SK-N-SH (cell line): ENCODE measurements around the gene TAS2R19. TPM values are rescaled to one million over a fixed set of nuclear protein-coding genes. Genes with fewer than 3 reads are reported as not detected.

ENCODE experiments used
- CTCF ChIA-PET: fragments of 300-600, 350-600 bp; formaldehyde crosslinking; extraction: SDS; loops from one replicate; lab custom pipeline; 2021; lab: Yijun Ruan, JAX
- POLR2A ChIA-PET: fragments of 350-600 bp; sonication (Branson Sonifier 250); formaldehyde crosslinking; extraction: SDS; loops from one replicate; lab custom pipeline; 2020; ENCODE audit warnings: antibody characterized with exemption, inconsistent platforms; lab: Yijun Ruan, JAX
- DNase-seq: peaks from one replicate; pipeline ENCODE4 v3.0.0; 2012
- H2AFZ ChIP-seq: fragments of 200-600 bp; sonication (generic); 2 replicates; pipeline ENCODE4 v1.8.1; 2016; ENCODE audit warnings: antibody characterized with exemption, mild to moderate bottlenecking, low read depth
- H3F3A ChIP-seq: fragments of 200-600 bp; sonication (generic); replicated peaks from 2 replicates; pipeline ENCODE3; 2016; ENCODE audit warnings: antibody characterized with exemption, mild to moderate bottlenecking; ENCODE audit not compliant: insufficient read depth
- H3K27ac ChIP-seq, 2 experiments: fragments of 200-500 bp in 1 of 2; fragments of 200-600 bp in 1 of 2; sonication (Bioruptor generic) in 1 of 2; sonication (generic), shearing (Covaris generic) in 1 of 2; 2 replicates each; pipeline versions ENCODE4 v1.5.1 to v1.6.1; 2014 to 2016; ENCODE audit warnings: low read depth in 2 of 2, inconsistent platforms in 1 of 2, low read length in 1 of 2, mild to moderate bottlenecking in 1 of 2, mixed read lengths in 1 of 2
- H3K27me3 ChIP-seq: fragments of 200-600 bp; sonication (generic), shearing (Covaris generic); 2 replicates; pipeline ENCODE4 v1.6.1; 2016; ENCODE audit warnings: mixed run types; ENCODE audit not compliant: insufficient read depth
- H3K36me3 ChIP-seq, 2 experiments: fragments of 200-500 bp in 1 of 2; fragments of 200-600 bp in 1 of 2; sonication (Bioruptor generic) in 1 of 2; sonication (generic) in 1 of 2; replicated peaks in 1 of 2; 2 replicates each; pipeline versions ENCODE3 to v1.5.1; 2014 to 2016; ENCODE audit warnings: low read length in 1 of 2, mild to moderate bottlenecking in 1 of 2; ENCODE audit not compliant: insufficient read depth in 2 of 2, control insufficient read depth in 1 of 2
- H3K4me1 ChIP-seq, 2 experiments: fragments of 200-500 bp in 1 of 2; fragments of 200-600 bp in 1 of 2; sonication (Bioruptor generic) in 1 of 2; sonication (generic), shearing (Covaris generic) in 1 of 2; 2 replicates each; pipeline versions ENCODE4 v1.5.1 to v1.6.1; 2014 to 2016; ENCODE audit warnings: low read depth in 1 of 2, low read length in 1 of 2, mixed run types in 1 of 2; ENCODE audit not compliant: insufficient read depth in 2 of 2, control insufficient read depth in 1 of 2
- H3K4me2 ChIP-seq: fragments of 200-600 bp; sonication (generic), shearing (Covaris generic); 2 replicates; pipeline ENCODE4 v1.6.1; 2017; ENCODE audit warnings: mixed run types
- H3K4me3 ChIP-seq, 2 experiments: fragments of 200-500 bp in 1 of 2; fragments of 200-600 bp in 1 of 2; sonication (Bioruptor generic) in 1 of 2; sonication (generic), shearing (Covaris generic) in 1 of 2; 2 replicates each; pipeline versions ENCODE4 v1.5.1 to v1.8.1; 2014 to 2016; ENCODE audit warnings: low read depth in 2 of 2, inconsistent platforms in 1 of 2, low read length in 1 of 2, mild to moderate bottlenecking in 1 of 2, mixed read lengths in 1 of 2, moderate library complexity in 1 of 2
- H3K79me2 ChIP-seq: fragments of 200-600 bp; sonication (generic); 2 replicates; pipeline ENCODE4 v1.8.1; 2017; ENCODE audit warnings: mild to moderate bottlenecking; ENCODE audit not compliant: insufficient read depth
- H3K9ac ChIP-seq: fragments of 200-600 bp; sonication (generic); 2 replicates; pipeline ENCODE4 v1.6.1; 2017; ENCODE audit warnings: mixed run types
- H3K9me2 ChIP-seq: fragments of 200-600 bp; sonication (generic); 2 replicates; pipeline ENCODE4 v1.6.1; 2017; ENCODE audit warnings: mixed run types
- H3K9me3 ChIP-seq: fragments of 200-600 bp; sonication (generic); 2 replicates; pipeline ENCODE4 v1.6.1; 2017; ENCODE audit warnings: mixed run types, mild to moderate bottlenecking, moderate library complexity
- H4K20me1 ChIP-seq: fragments of 200-600 bp; sonication (generic); 2 replicates; pipeline ENCODE4 v1.6.1; 2017; ENCODE audit warnings: mild to moderate bottlenecking, mixed run types; ENCODE audit not compliant: insufficient read depth
- EP300 ChIP-seq, 2 experiments: IDR thresholded peaks; 2 replicates each; pipeline versions ENCODE4 v1.4.0 to v1.6.1; 2012; ENCODE audit warnings: borderline replicate concordance in 1 of 2, low read depth in 1 of 2, low read length in 1 of 2
- FOSL2 ChIP-seq: IDR thresholded peaks from 2 replicates; pipeline ENCODE4 v1.4.0; 2012; ENCODE audit warnings: low read depth, mild to moderate bottlenecking, moderate library complexity, borderline replicate concordance
- JUND ChIP-seq: IDR thresholded peaks from 2 replicates; pipeline ENCODE4 v1.4.0; 2012
- MXI1 ChIP-seq: IDR thresholded peaks from 2 replicates; pipeline ENCODE4 v1.6.1; 2012; ENCODE audit warnings: mild to moderate bottlenecking, low read depth, low read length, improper control_type of control experiment
- RAD21 ChIP-seq: IDR thresholded peaks from 2 replicates; pipeline ENCODE4 v1.6.1; 2012; ENCODE audit warnings: mild to moderate bottlenecking, low read length
- RFX5 ChIP-seq: IDR thresholded peaks from 2 replicates; pipeline ENCODE4 v1.6.1; 2012; ENCODE audit warnings: mild to moderate bottlenecking, improper control_type of control experiment, low read length
- SIN3A ChIP-seq: IDR thresholded peaks from 2 replicates; pipeline ENCODE4 v1.6.1; 2012; ENCODE audit warnings: low read depth, mild to moderate bottlenecking, low read length, moderate library complexity, borderline replicate concordance
- TAF1 ChIP-seq: IDR thresholded peaks from 2 replicates; pipeline ENCODE4 v1.6.1; 2012; ENCODE audit warnings: low read depth, mild to moderate bottlenecking, low read length, moderate library complexity, borderline replicate concordance
- TEAD4 ChIP-seq: IDR thresholded peaks from 2 replicates; pipeline ENCODE4 v1.4.0; 2012; ENCODE audit warnings: mild to moderate bottlenecking, borderline replicate concordance; ENCODE audit not compliant: insufficient read depth
- WGBS: methylation state at CpG from one replicate; pipeline ENCODE4 v1.1.6; 2017; ENCODE audit warnings: low lambda C conversion rate; 5-methylcytosine and 5-hydroxymethylcytosine counted together
- polyA plus RNA-seq, 3 experiments: library from polyadenylated mRNA; depleted of rRNA; stranded (reverse); fragments of >200 nt; gene quantifications; 2 replicates each; pipeline ENCODE4 v1.2.3, GENCODE V29; 2012
- TF ChIP-seq, protein P1 (sequence below): fragments of 150-350 bp; IDR thresholded peaks from 2 replicates; pipeline ENCODE4 v1.6.1; 2016; ENCODE audit warnings: mild to moderate bottlenecking, low read depth, low read length
- TF ChIP-seq, protein P2 (sequence below): fragments of 150-350 bp; IDR thresholded peaks from 2 replicates; pipeline ENCODE4 v1.6.1; 2017; ENCODE audit warnings: antibody characterized with exemption, low read length, low read depth, borderline replicate concordance
- TF ChIP-seq, protein P3 (sequence below): IDR thresholded peaks from 2 replicates; pipeline ENCODE4; 2012
- TF ChIP-seq, protein P4 (sequence below): IDR thresholded peaks from 2 replicates; pipeline ENCODE4 v1.4.0; 2012; ENCODE audit warnings: low read depth, borderline replicate concordance
- TF ChIP-seq, protein P5 (sequence below): IDR thresholded peaks from 2 replicates; pipeline ENCODE4 v1.4.0; 2012; ENCODE audit warnings: low read depth
- TF ChIP-seq, protein P6 (sequence below): IDR thresholded peaks from 2 replicates; pipeline ENCODE4 v1.4.0; 2012; ENCODE audit warnings: low read depth, borderline replicate concordance

Gene TAS2R19
- polyA plus RNA-seq, 1 of the 3 experiments (the other 2 are of a cell fraction), result 0.15 TPM

DNA sequence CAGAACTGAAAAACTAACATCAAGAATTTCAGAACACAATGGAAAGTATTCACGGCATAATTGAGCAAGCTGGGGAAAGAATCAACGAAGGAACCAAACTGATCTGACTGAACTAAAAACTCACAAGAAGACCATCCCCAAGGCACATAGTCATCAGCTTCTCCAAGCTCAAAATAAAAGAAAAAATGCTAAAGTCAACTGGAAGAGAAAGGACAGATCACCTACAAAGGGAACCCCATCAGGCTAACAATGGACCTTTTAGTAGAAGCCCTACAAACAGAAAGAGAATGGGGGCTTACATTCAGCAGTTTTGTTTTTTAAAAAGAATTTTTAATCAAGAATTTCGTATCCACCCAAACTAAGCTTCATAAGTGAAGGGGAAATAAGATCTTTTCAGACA, 47.5 kb downstream of the TAS2R19 start:
- Histone ChIP-seq H3K36me3 (peaks cover 0 to 3% of the 10 kb centered on the region in 2 experiments), H3K9ac (no peak overlapping the region), H3K79me2 (peaks cover 29% of the 10 kb centered on the region; the same call in 1 of the 2 replicates), H3K9me3 (no peaks in the 10 kb centered on the region), H3F3A (no peaks in the 10 kb centered on the region), H3K9me2 (no peaks in the 10 kb centered on the region), H3K4me2 (no peak overlapping the region), H3K4me1 (no peaks in the 10 kb centered on the region), H3K27me3 (no peaks in the 10 kb centered on the region), H4K20me1 (peaks cover 3% of the 10 kb centered on the region; the same call in 1 of the 2 replicates), H2AFZ (no peak overlapping the region), H3K4me3 (no peak overlapping the region), H3K27ac (no peak overlapping the region)
- DNase-seq, result no peak
- POLR2A ChIA-PET, result no interaction called here
- CTCF ChIA-PET, result no interaction called here
- 91% methylated on average over 3 of the region's 3 CpGs for WGBS
- TF ChIP-seq, protein P1, sequence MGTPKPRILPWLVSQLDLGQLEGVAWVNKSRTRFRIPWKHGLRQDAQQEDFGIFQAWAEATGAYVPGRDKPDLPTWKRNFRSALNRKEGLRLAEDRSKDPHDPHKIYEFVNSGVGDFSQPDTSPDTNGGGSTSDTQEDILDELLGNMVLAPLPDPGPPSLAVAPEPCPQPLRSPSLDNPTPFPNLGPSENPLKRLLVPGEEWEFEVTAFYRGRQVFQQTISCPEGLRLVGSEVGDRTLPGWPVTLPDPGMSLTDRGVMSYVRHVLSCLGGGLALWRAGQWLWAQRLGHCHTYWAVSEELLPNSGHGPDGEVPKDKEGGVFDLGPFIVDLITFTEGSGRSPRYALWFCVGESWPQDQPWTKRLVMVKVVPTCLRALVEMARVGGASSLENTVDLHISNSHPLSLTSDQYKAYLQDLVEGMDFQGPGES, result no peak
- TF ChIP-seq, protein P2, sequence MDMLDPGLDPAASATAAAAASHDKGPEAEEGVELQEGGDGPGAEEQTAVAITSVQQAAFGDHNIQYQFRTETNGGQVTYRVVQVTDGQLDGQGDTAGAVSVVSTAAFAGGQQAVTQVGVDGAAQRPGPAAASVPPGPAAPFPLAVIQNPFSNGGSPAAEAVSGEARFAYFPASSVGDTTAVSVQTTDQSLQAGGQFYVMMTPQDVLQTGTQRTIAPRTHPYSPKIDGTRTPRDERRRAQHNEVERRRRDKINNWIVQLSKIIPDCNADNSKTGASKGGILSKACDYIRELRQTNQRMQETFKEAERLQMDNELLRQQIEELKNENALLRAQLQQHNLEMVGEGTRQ, result no peak
- no peak for TF ChIP-seq JUND
- TF ChIP-seq, protein P3, sequence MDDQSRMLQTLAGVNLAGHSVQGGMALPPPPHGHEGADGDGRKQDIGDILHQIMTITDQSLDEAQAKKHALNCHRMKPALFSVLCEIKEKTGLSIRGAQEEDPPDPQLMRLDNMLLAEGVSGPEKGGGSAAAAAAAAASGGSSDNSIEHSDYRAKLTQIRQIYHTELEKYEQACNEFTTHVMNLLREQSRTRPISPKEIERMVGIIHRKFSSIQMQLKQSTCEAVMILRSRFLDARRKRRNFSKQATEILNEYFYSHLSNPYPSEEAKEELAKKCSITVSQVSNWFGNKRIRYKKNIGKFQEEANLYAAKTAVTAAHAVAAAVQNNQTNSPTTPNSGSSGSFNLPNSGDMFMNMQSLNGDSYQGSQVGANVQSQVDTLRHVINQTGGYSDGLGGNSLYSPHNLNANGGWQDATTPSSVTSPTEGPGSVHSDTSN, result no peak
- no peak for TF ChIP-seq FOSL2
- TF ChIP-seq TEAD4, result no peak
- TF ChIP-seq TAF1, result no peak
- no peak for TF ChIP-seq RAD21
- no peak for TF ChIP-seq RFX5
- TF ChIP-seq, protein P4, sequence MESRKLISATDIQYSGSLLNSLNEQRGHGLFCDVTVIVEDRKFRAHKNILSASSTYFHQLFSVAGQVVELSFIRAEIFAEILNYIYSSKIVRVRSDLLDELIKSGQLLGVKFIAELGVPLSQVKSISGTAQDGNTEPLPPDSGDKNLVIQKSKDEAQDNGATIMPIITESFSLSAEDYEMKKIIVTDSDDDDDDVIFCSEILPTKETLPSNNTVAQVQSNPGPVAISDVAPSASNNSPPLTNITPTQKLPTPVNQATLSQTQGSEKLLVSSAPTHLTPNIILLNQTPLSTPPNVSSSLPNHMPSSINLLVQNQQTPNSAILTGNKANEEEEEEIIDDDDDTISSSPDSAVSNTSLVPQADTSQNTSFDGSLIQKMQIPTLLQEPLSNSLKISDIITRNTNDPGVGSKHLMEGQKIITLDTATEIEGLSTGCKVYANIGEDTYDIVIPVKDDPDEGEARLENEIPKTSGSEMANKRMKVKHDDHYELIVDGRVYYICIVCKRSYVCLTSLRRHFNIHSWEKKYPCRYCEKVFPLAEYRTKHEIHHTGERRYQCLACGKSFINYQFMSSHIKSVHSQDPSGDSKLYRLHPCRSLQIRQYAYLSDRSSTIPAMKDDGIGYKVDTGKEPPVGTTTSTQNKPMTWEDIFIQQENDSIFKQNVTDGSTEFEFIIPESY, result no peak
- TF ChIP-seq SIN3A, result no peak
- TF ChIP-seq EP300 (IDR thresholded peaks at IDR 0.05; ENCODE audit: borderline replicate concordance in 1 of 2, low read depth in 1 of 2, low read length in 1 of 2), result no peak
- TF ChIP-seq, protein P5, sequence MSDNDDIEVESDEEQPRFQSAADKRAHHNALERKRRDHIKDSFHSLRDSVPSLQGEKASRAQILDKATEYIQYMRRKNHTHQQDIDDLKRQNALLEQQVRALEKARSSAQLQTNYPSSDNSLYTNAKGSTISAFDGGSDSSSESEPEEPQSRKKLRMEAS, result no peak
- TF ChIP-seq MXI1, result no peak
- TF ChIP-seq, protein P6, sequence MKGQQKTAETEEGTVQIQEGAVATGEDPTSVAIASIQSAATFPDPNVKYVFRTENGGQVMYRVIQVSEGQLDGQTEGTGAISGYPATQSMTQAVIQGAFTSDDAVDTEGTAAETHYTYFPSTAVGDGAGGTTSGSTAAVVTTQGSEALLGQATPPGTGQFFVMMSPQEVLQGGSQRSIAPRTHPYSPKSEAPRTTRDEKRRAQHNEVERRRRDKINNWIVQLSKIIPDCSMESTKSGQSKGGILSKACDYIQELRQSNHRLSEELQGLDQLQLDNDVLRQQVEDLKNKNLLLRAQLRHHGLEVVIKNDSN, result no peak

Other genes with a start within 250 kb of the TAS2R19 start
- not detected in 2 replicates for gene TAS2R7, start 220.0 kb downstream of the TAS2R19 start, polyA plus RNA-seq (2012; rRNA removed)
- gene TAS2R8, start 215.3 kb downstream of the TAS2R19 start, polyA plus RNA-seq (2012; rRNA removed), result not detected in 2 replicates
- not detected in 2 replicates for gene TAS2R9, start 212.5 kb downstream of the TAS2R19 start, polyA plus RNA-seq (2012; rRNA removed)
- gene TAS2R10, start 196.3 kb downstream of the TAS2R19 start, polyA plus RNA-seq (2012; rRNA removed), result 0.16 and 0.21 TPM in 2 replicates
- 3.9 and 4.3 TPM in 2 replicates for gene PRR4, start 173.1 kb downstream of the TAS2R19 start, polyA plus RNA-seq (2012; rRNA removed)
- 2.0 and 3.6 TPM in 2 replicates for gene PRH1, start 138.4 kb downstream of the TAS2R19 start, polyA plus RNA-seq (2012; rRNA removed)
- gene TAS2R13, start 113.1 kb downstream of the TAS2R19 start, polyA plus RNA-seq (2012; rRNA removed), result 0.03 TPM in 1 of 2 replicates, not detected in the other
- gene PRH2, start 93.4 kb downstream of the TAS2R19 start, polyA plus RNA-seq (2012; rRNA removed), result not detected in 2 replicates
- 1.4 and 2.3 TPM in 2 replicates for gene TAS2R14, start 83.4 kb downstream of the TAS2R19 start, polyA plus RNA-seq (2012; rRNA removed)
- 0.05 and 0.10 TPM in 2 replicates for gene TAS2R50, start 35.7 kb downstream of the TAS2R19 start, polyA plus RNA-seq (2012; rRNA removed)
- gene TAS2R20, start 24.3 kb downstream of the TAS2R19 start, polyA plus RNA-seq (2012; rRNA removed), result 0.33 and 0.65 TPM in 2 replicates
- gene TAS2R31, start 8.8 kb upstream of the TAS2R19 start, polyA plus RNA-seq (2012; rRNA removed), result 0.16 and 0.39 TPM in 2 replicates
- 0.07 TPM in 1 of 2 replicates, not detected in the other for gene TAS2R46, start 39.7 kb upstream of the TAS2R19 start, polyA plus RNA-seq (2012; rRNA removed)
- gene TAS2R43, start 69.7 kb upstream of the TAS2R19 start, polyA plus RNA-seq (2012; rRNA removed), result not detected in 2 replicates
- gene TAS2R30, start 112.0 kb upstream of the TAS2R19 start, polyA plus RNA-seq (2012; rRNA removed), result 0.05 and 0.08 TPM in 2 replicates
- 3.5 and 4.3 TPM in 2 replicates for gene SMIM10L1, start 148.6 kb upstream of the TAS2R19 start, polyA plus RNA-seq (2012; rRNA removed)
- gene TAS2R42, start 164.3 kb upstream of the TAS2R19 start, polyA plus RNA-seq (2012; rRNA removed), result not detected in 2 replicates
- not detected in 2 replicates for gene PRB3, start 247.1 kb upstream of the TAS2R19 start, polyA plus RNA-seq (2012; rRNA removed)